HL-60/S4 (cell line): ENCODE data around the gene TCF7.

Source experiments
- in situ Hi-C: fragments of 300-500 bp; cut with MboI; formaldehyde crosslinking; loops from 2 replicates; pipeline ENCODE4 v1.14.3; 2022; ENCODE audit warnings: low sequenced_read_pairs

TCF7 gene

GRCh38 chr5:134112726-134113362 is 1.6 kb upstream of the TCF7 start:
- in situ Hi-C loops = no loop called here

GRCh38 chr5:134113363-134113889 is 1.1 kb upstream of the TCF7 start:
- in situ Hi-C loops = no loop called here

- in situ Hi-C loops = no loop called here
Measured at GRCh38 chr5:134114886-134115805, 665 bp downstream of the TCF7 start.

GRCh38 chr5:134115806-134116175 is 1.3 kb downstream of the TCF7 start:
- in situ Hi-C loops = no loop called here

GRCh38 chr5:134116286-134116685 is 1.8 kb downstream of the TCF7 start:
- in situ Hi-C loops = no loop called here

- in situ Hi-C loops = no loop called here
Measured at GRCh38 chr5:134116789-134117761, 2.6 kb downstream of the TCF7 start.

- in situ Hi-C loops = no loop called here
Measured at GRCh38 chr5:134118212-134118835, 3.8 kb downstream of the TCF7 start.

- in situ Hi-C loops = no loop called here
Measured at GRCh38 chr5:134119720-134120119, 5.2 kb downstream of the TCF7 start.

GRCh38 chr5:134120386-134121138 is 6.1 kb downstream of the TCF7 start:
- in situ Hi-C loops = no loop called here

- in situ Hi-C loops = no loop called here
Measured at GRCh38 chr5:134122530-134122929, 8.0 kb downstream of the TCF7 start.

GRCh38 chr5:134123360-134123759 is 8.9 kb downstream of the TCF7 start:
- in situ Hi-C loops = no loop called here

- in situ Hi-C loops = no loop called here
Measured at GRCh38 chr5:134124289-134125038, 10.0 kb downstream of the TCF7 start.

- in situ Hi-C loops = no loop called here
Measured at GRCh38 chr5:134125039-134126015, 10.8 kb downstream of the TCF7 start.

GRCh38 chr5:134127376-134127861 is 12.9 kb downstream of the TCF7 start:
- in situ Hi-C loops = no loop called here

GRCh38 chr5:134127988-134128647 is 13.6 kb downstream of the TCF7 start:
- in situ Hi-C loops = no loop called here

- in situ Hi-C loops = no loop called here
Measured at GRCh38 chr5:134128648-134128995, 14.1 kb downstream of the TCF7 start.
